LNCaP clone FGC (cell line): ENCODE data around the gene PSTPIP2.
"Not testable (repeated sequence)": the region's sequence is repeated elsewhere in the genome, so short reads cannot be mapped to it uniquely, and the experiment has no call there.

Experiments used
- DNase-seq: peaks from one replicate; pipeline ENCODE4 v3.0.0-alpha.2; 2011; ENCODE audit warnings: low read depth
- H3K4me3 ChIP-seq: 2 replicates; pipeline ENCODE4 v1.5.1; 2011; ENCODE audit warnings: mild to moderate bottlenecking, low read depth, low read length, control low read depth
- CTCF ChIP-seq: IDR thresholded peaks from 2 replicates; pipeline ENCODE4 v1.5.1; 2012; ENCODE audit warnings: mild to moderate bottlenecking; ENCODE audit not compliant: control insufficient read depth, insufficient read depth; ENCODE audit errors: extremely low read depth

Gene PSTPIP2

DNA sequence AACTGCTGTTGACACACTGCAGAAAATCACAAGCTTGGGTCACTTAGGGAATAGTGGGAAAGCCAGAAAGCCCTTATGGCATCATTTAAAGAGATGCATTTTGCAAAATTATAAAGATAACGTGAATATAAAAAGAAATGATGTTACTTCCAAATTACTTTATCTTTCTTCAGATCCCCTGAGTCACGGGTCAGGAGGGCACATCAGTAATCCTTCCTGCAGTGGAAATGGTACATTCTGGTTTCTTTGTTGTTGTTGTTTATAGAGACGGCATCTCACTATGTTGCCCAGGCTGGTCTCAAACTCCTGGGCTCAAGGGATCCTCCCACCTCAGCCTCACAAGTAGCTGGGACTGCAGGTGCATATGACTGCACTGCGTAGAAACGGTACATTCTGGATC, 95.1 kb downstream of the PSTPIP2 start:
- DNase-seq = no peak
- no peak overlapping the region for H3K4me3 ChIP-seq
- no peak for TF ChIP-seq CTCF

- H3K4me3 ChIP-seq = no peak overlapping the region
- DNase-seq = no peak
- TF ChIP-seq CTCF = no peak
These were observed 95.5 kb downstream of the PSTPIP2 start for GRCh38 chr18:45976566-45976965.

- TF ChIP-seq CTCF = peak; percentile 84
- no peak overlapping the region for H3K4me3 ChIP-seq
- DNase-seq = peak; percentile 59
These were observed 97.9 kb downstream of the PSTPIP2 start for GRCh38 chr18:45974088-45974536.

DNA sequence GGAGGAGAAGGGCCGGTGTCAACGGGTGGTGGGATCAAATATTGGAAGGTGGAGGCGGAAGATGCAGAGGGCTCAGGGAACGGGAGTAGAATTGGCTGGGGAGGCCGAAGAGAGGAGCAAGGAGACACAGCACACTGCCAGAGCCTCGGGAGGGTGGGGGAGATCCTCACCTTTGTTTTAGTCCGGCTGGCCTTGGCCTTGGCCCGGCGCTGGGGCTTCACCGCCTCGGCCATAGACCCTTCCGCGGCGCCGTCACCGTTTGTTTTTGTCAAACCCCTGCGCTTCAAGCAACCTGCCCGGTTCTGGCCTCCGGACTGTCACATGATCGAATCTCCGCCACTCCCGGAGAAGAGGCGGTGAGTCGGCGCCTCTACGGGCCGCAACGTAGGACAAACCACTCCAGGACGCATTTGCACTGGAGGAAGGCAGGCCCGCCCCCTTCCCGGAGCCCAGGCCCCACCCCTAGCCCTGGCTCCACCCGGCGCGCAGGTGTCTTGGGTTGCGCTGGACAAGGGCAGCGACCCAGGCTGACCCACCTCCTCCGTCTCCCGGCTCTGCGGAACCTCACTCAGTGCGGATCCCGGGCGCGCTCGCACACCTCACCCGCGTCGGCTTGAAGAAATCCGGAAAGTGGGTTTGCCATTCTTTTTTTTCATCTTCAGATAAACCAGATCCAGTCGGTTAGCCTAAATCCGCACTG, 104.9 kb downstream of the PSTPIP2 start, which contains the start of gene EPG5:
TSS of gene EPG5 (minus strand) at position 323 of the 700 bp plus-strand sequence. CDS start at position 233, 90 bp downstream.
- DNase-seq = peak; percentile 94
- TF ChIP-seq CTCF = no peak
- peak within 1 kb of the TSS; percentile 68 for H3K4me3 ChIP-seq

DNA sequence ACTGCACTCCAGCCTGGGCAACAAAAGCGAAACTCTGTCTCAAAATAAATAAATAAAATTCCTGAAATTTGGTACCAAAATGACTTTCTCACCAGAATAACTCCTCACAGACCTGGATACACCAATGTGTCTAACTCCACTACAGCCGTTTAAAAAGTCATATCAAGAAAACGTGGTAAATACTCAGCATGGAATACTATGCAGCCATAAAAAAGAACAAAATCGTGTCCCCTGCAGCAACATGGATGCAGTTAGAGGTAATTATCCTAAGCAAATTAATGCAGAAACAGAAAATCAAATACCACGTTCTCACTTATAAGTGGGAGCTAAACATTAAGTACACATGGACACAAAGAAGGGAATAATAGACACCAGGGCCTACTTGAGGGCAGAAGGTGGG, 107.1 kb downstream of the PSTPIP2 start:
- not testable (repeated sequence) for DNase-seq, H3K4me3 ChIP-seq

- TF ChIP-seq CTCF = no peak
- H3K4me3 ChIP-seq = no peak overlapping the region
- DNase-seq = no peak
These were observed 109.2 kb downstream of the PSTPIP2 start for GRCh38 chr18:45962866-45963265.

DNA sequence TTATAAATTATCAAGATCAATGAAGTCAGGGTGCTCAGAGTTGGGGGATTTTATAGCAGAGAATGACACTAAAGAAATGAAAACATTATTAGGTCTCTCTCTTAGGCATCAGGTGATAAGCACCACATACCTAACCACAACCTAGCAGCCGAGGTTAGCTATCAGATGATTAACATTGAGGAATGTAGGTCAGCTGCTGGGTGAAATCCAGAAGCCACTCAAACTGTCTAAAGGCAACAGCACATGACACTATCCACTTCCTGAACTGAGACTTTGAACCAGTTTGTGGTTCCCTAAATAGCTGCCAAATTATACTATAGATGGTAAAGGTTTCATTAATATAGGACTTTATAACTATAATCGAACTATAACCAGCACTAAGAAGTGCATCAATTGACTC, 109.6 kb downstream of the PSTPIP2 start:
- no peak for DNase-seq
- TF ChIP-seq CTCF = no peak
- no peak overlapping the region for H3K4me3 ChIP-seq

- not testable (repeated sequence) for DNase-seq, H3K4me3 ChIP-seq
These were observed 112.6 kb downstream of the PSTPIP2 start for GRCh38 chr18:45959484-45959883.
